ENCODE data around the gene SH3PXD2B.

SH3PXD2B gene

DNA sequence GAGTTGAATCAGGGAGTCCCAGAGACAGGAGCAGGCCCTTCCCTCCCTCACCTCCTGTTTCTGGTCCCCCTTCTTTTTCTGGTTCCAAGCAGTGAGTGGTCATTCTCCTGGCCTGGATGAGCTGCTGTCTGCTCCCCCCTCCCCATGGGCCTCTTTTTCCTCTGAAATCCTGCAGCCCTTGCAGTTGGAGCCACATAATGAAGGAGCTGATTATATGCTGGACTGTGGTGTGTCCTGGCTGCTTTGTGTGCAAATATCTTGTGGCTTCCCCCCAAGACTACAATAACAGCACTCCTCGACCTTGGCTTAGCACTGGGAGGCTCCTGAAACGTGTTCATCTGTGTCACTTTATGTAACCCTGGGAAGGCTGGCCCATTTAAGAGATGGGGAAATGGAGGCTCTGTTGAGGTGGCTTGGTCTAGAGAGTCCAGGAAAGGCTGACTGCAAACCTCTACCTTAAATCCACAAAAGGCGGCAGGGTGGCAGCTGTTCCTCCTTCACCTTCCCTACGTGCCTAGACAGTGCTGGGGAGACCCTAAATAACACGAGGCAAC is 69.2 kb downstream of the SH3PXD2B start:
- Histone ChIP-seq H3K9me3 (ENCODE audit: control insufficient read depth, low read length) (no peaks in the 10 kb centered on the region), H3K36me3 (ENCODE audit: control insufficient read depth, insufficient read depth, low read length, severe bottlenecking) (peaks cover 81% of the 10 kb centered on the region), H3K27me3 (replicated peaks; ENCODE audit: control insufficient read depth, insufficient read depth, low read length) (no peaks in the 10 kb centered on the region), H3K4me1 (ENCODE audit: control insufficient read depth, insufficient read depth, low read length) (peaks cover 17% of the 10 kb centered on the region), H3K4me3 (ENCODE audit: low read length) (no peak overlapping the region), H3K9ac (ENCODE audit: low read length) (no peak overlapping the region)
- no peak for DNase-seq (ENCODE audit: low read depth)

GRCh38 chr5:172383191-172383802 is 71.0 kb downstream of the SH3PXD2B start:
- H3K27me3 ChIP-seq (replicated peaks; ENCODE audit: control insufficient read depth, insufficient read depth, low read length) = no peaks in the 10 kb centered on the region
- H3K36me3 ChIP-seq (ENCODE audit: control insufficient read depth, insufficient read depth, low read length, severe bottlenecking) = peaks cover 75% of the 10 kb centered on the region
- no peaks in the 10 kb centered on the region for H3K9me3 ChIP-seq (ENCODE audit: control insufficient read depth, low read length)
- H3K9ac ChIP-seq (ENCODE audit: low read length) = no peak overlapping the region
- H3K4me3 ChIP-seq (ENCODE audit: low read length) = no peak overlapping the region
- peak; percentile 51 for DNase-seq (ENCODE audit: low read depth)
- peaks cover 25% of the 10 kb centered on the region for H3K4me1 ChIP-seq (ENCODE audit: control insufficient read depth, insufficient read depth, low read length)

GRCh38 chr5:172380987-172381643 is 73.2 kb downstream of the SH3PXD2B start:
- peaks cover 75% of the 10 kb centered on the region for H3K36me3 ChIP-seq (ENCODE audit: control insufficient read depth, insufficient read depth, low read length, severe bottlenecking)
- peaks cover 25% of the 10 kb centered on the region for H3K4me1 ChIP-seq (ENCODE audit: control insufficient read depth, insufficient read depth, low read length)
- H3K4me3 ChIP-seq (ENCODE audit: low read length) = no peak overlapping the region
- H3K9ac ChIP-seq (ENCODE audit: low read length) = no peak overlapping the region
- H3K9me3 ChIP-seq (ENCODE audit: control insufficient read depth, low read length) = no peaks in the 10 kb centered on the region
- H3K27me3 ChIP-seq (replicated peaks; ENCODE audit: control insufficient read depth, insufficient read depth, low read length) = no peaks in the 10 kb centered on the region
- peak; percentile 28 for DNase-seq (ENCODE audit: low read depth)

- Histone ChIP-seq H3K4me1 (ENCODE audit: control insufficient read depth, insufficient read depth, low read length) (peaks cover 25% of the 10 kb centered on the region), H3K36me3 (ENCODE audit: control insufficient read depth, insufficient read depth, low read length, severe bottlenecking) (peaks cover 73% of the 10 kb centered on the region), H3K9ac (ENCODE audit: low read length) (no peak overlapping the region), H3K4me3 (ENCODE audit: low read length) (no peak overlapping the region), H3K9me3 (ENCODE audit: control insufficient read depth, low read length) (no peaks in the 10 kb centered on the region), H3K27me3 (replicated peaks; ENCODE audit: control insufficient read depth, insufficient read depth, low read length) (no peaks in the 10 kb centered on the region)
- no peak for DNase-seq (ENCODE audit: low read depth)
Measured at GRCh38 chr5:172380301-172380986, 73.9 kb downstream of the SH3PXD2B start.

DNA sequence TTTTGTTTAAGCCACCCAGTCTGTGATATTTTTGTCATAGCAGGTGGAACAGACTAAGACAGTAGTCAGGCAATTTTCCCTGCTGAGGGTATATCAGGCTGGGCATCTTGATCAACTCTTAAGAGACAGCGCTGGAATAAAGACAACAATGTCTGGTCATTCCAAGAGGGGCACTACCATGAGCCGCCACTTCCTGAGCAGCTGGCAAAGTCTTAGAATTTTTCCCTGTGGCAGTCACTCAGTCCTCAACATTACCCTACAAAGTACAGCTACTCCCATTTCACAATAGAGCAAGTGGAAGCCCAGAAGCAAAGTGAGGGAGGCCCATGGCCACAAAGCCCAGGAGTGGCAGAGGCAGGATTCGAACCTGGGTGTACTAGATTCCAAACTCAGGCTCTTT is 74.8 kb downstream of the SH3PXD2B start:
- Histone ChIP-seq H3K36me3 (ENCODE audit: control insufficient read depth, insufficient read depth, low read length, severe bottlenecking) (peaks cover 65% of the 10 kb centered on the region), H3K4me3 (ENCODE audit: low read length) (no peak overlapping the region)
- DNase-seq (ENCODE audit: low read depth) = peak; percentile 34

GRCh38 chr5:172377856-172378255 is 76.5 kb downstream of the SH3PXD2B start:
- Histone ChIP-seq H3K4me3 (ENCODE audit: low read length) (no peak overlapping the region), H3K9me3 (ENCODE audit: control insufficient read depth, low read length) (no peaks in the 10 kb centered on the region), H3K27me3 (replicated peaks; ENCODE audit: control insufficient read depth, insufficient read depth, low read length) (no peaks in the 10 kb centered on the region), H3K4me1 (ENCODE audit: control insufficient read depth, insufficient read depth, low read length) (peaks cover 20% of the 10 kb centered on the region), H3K9ac (ENCODE audit: low read length) (no peak overlapping the region), H3K36me3 (ENCODE audit: control insufficient read depth, insufficient read depth, low read length, severe bottlenecking) (peaks cover 69% of the 10 kb centered on the region)
- DNase-seq (ENCODE audit: low read depth) = no peak

More for the DNA sequence above, 74.8 kb downstream of the SH3PXD2B start:
- peak overlapping the region; percentile 6 for H3K9ac ChIP-seq (ENCODE audit: low read length)
- H3K27me3 ChIP-seq (replicated peaks; ENCODE audit: control insufficient read depth, insufficient read depth, low read length) = no peaks in the 10 kb centered on the region
- no peaks in the 10 kb centered on the region for H3K9me3 ChIP-seq (ENCODE audit: control insufficient read depth, low read length)
- H3K4me1 ChIP-seq (ENCODE audit: control insufficient read depth, insufficient read depth, low read length) = peaks cover 25% of the 10 kb centered on the region

DNA sequence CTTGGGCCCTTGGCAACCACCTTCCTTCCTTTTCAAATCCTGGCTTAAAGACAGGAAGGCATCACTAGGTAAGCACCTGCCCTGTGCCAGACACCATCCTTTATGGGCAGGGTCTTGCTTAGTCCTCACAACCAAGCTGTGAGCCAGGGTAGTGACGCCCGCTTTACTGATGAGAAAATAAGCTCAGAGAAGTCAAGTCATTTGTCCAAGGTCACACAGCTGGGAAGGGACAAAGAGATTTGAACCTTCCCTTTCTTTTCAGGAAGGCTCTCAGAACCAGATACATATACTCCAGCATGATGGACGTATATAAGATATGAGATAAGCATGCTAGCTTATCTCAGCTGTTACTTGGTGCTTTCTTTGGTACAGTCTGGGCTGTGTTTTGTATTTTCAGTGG is 76.9 kb downstream of the SH3PXD2B start:
- Histone ChIP-seq H3K36me3 (ENCODE audit: control insufficient read depth, insufficient read depth, low read length, severe bottlenecking) (peaks cover 73% of the 10 kb centered on the region), H3K4me3 (ENCODE audit: low read length) (no peak overlapping the region), H3K9ac (ENCODE audit: low read length) (no peak overlapping the region), H3K9me3 (ENCODE audit: control insufficient read depth, low read length) (no peaks in the 10 kb centered on the region), H3K27me3 (replicated peaks; ENCODE audit: control insufficient read depth, insufficient read depth, low read length) (no peaks in the 10 kb centered on the region), H3K4me1 (ENCODE audit: control insufficient read depth, insufficient read depth, low read length) (peaks cover 20% of the 10 kb centered on the region)
- no peak for DNase-seq (ENCODE audit: low read depth)

GRCh38 chr5:172374783-172375182 is 79.5 kb downstream of the SH3PXD2B start:
- Histone ChIP-seq H3K4me1 (ENCODE audit: control insufficient read depth, insufficient read depth, low read length) (peaks cover 6% of the 10 kb centered on the region), H3K9me3 (ENCODE audit: control insufficient read depth, low read length) (no peaks in the 10 kb centered on the region), H3K27me3 (replicated peaks; ENCODE audit: control insufficient read depth, insufficient read depth, low read length) (no peaks in the 10 kb centered on the region), H3K36me3 (ENCODE audit: control insufficient read depth, insufficient read depth, low read length, severe bottlenecking) (peaks cover 74% of the 10 kb centered on the region), H3K4me3 (ENCODE audit: low read length) (no peak overlapping the region), H3K9ac (ENCODE audit: low read length) (no peak overlapping the region)
- no peak for DNase-seq (ENCODE audit: low read depth)

GRCh38 chr5:172373680-172374079 is 80.6 kb downstream of the SH3PXD2B start:
- Histone ChIP-seq H3K36me3 (ENCODE audit: control insufficient read depth, insufficient read depth, low read length, severe bottlenecking) (peaks cover 72% of the 10 kb centered on the region), H3K9ac (ENCODE audit: low read length) (no peak overlapping the region), H3K4me1 (ENCODE audit: control insufficient read depth, insufficient read depth, low read length) (no peaks in the 10 kb centered on the region), H3K27me3 (replicated peaks; ENCODE audit: control insufficient read depth, insufficient read depth, low read length) (no peaks in the 10 kb centered on the region), H3K9me3 (ENCODE audit: control insufficient read depth, low read length) (no peaks in the 10 kb centered on the region), H3K4me3 (ENCODE audit: low read length) (no peak overlapping the region)
- DNase-seq (ENCODE audit: low read depth) = no peak

- no peak for DNase-seq (ENCODE audit: low read depth)
- H3K36me3 ChIP-seq (ENCODE audit: control insufficient read depth, insufficient read depth, low read length, severe bottlenecking) = peaks cover 62% of the 10 kb centered on the region
- H3K4me3 ChIP-seq (ENCODE audit: low read length) = no peak overlapping the region
- H3K9ac ChIP-seq (ENCODE audit: low read length) = no peak overlapping the region
- no peaks in the 10 kb centered on the region for H3K27me3 ChIP-seq (replicated peaks; ENCODE audit: control insufficient read depth, insufficient read depth, low read length)
- H3K9me3 ChIP-seq (ENCODE audit: control insufficient read depth, low read length) = no peaks in the 10 kb centered on the region
- no peaks in the 10 kb centered on the region for H3K4me1 ChIP-seq (ENCODE audit: control insufficient read depth, insufficient read depth, low read length)
Measured at GRCh38 chr5:172371684-172372083, 82.6 kb downstream of the SH3PXD2B start.

Measured in adipocyte (in vitro differentiated cells).